IMR-90 (cell line): Measurements from ENCODE around the gene PCED1B. TPM values are rescaled to one million over a fixed set of nuclear protein-coding genes. Genes with fewer than 3 reads are reported as not detected.

Experiments
- ATAC-seq: fragments of 200-7000 bp; cut with Tn5 transposase; 2 replicates; pipeline ENCODE4 v1.9.1; 2020; ENCODE audit warnings: low read depth, mild to moderate bottlenecking, moderate library complexity
- BruUV-seq: library from RNA; stranded (reverse); fragments of 400-500 nt; replicated peaks from 2 replicates; lab custom pipeline; 2021; lab: Mats Ljungman, UMichigan
- CTCF ChIA-PET: fragments of 300-600 bp; formaldehyde crosslinking; extraction: SDS; loops from one replicate; lab custom pipeline; 2021; ENCODE audit warnings: antibody characterized with exemption; lab: Yijun Ruan, JAX
- POLR2A ChIA-PET: fragments of 300-600 bp; sonication (Branson Sonifier 250); formaldehyde crosslinking; loops from one replicate; lab custom pipeline; 2022; ENCODE audit warnings: antibody characterized with exemption; ENCODE audit not compliant: unreplicated experiment; lab: Charles Lee
- DNase-seq: peaks from one replicate; pipeline ENCODE4 v3.0.0; 2013
- H2AFZ ChIP-seq: replicated peaks from 2 replicates; pipeline ENCODE3; 2013; ENCODE audit warnings: low read length, mild to moderate bottlenecking; ENCODE audit not compliant: poor library complexity
- H2AK5ac ChIP-seq: 2 replicates; pipeline ENCODE4 v1.6.1; 2013; ENCODE audit warnings: low read depth, low read length, inconsistent platforms
- H2AK9ac ChIP-seq: replicated peaks from 2 replicates; pipeline ENCODE3; 2013; ENCODE audit warnings: mild to moderate bottlenecking, low read depth, low read length, moderate library complexity; ENCODE audit not compliant: poor library complexity
- H2BK120ac ChIP-seq: 2 replicates; pipeline ENCODE4 v1.6.1; 2013; ENCODE audit warnings: low read depth, low read length, inconsistent platforms
- H2BK15ac ChIP-seq: 3 replicates; pipeline ENCODE4 v1.6.1; 2013; ENCODE audit warnings: low read depth, low read length, inconsistent platforms
- H2BK20ac ChIP-seq: 2 replicates; pipeline ENCODE4 v1.6.1; 2013; ENCODE audit warnings: low read depth, mild to moderate bottlenecking, inconsistent platforms, low read length, moderate library complexity
- H2BK5ac ChIP-seq: 2 replicates; pipeline ENCODE4 v1.6.1; 2013; ENCODE audit warnings: mild to moderate bottlenecking, low read depth, low read length, inconsistent platforms; ENCODE audit not compliant: poor library complexity, severe bottlenecking
- H3K14ac ChIP-seq: replicated peaks from 2 replicates; pipeline ENCODE4 v1.6.1; 2013; ENCODE audit warnings: low read depth, low read length, inconsistent platforms
- H3K18ac ChIP-seq: 2 replicates; pipeline ENCODE4 v1.6.1; 2013; ENCODE audit warnings: low read depth, low read length, control low read depth
- H3K23ac ChIP-seq: 2 replicates; pipeline ENCODE4 v1.6.1; 2013; ENCODE audit warnings: low read depth, low read length, inconsistent platforms
- H3K27ac ChIP-seq: 2 replicates; pipeline ENCODE4 v1.5.1; 2013; ENCODE audit warnings: mild to moderate bottlenecking, control low read depth, low read length; ENCODE audit not compliant: insufficient read depth
- H3K27me3 ChIP-seq: 2 replicates; pipeline ENCODE4 v1.6.1; 2013; ENCODE audit warnings: low read length; ENCODE audit not compliant: control insufficient read depth, insufficient read depth
- H3K36me3 ChIP-seq: 2 replicates; pipeline ENCODE4 v1.6.1; 2013; ENCODE audit warnings: low read length, mixed read lengths; ENCODE audit not compliant: control insufficient read depth, insufficient read depth
- H3K4ac ChIP-seq: 2 replicates; pipeline ENCODE4 v1.6.1; 2013; ENCODE audit warnings: low read depth, low read length, inconsistent platforms
- H3K4me1 ChIP-seq: 2 replicates; pipeline ENCODE4 v1.6.1; 2013; ENCODE audit warnings: low read length, mixed read lengths; ENCODE audit not compliant: control insufficient read depth, insufficient read depth
- H3K4me2 ChIP-seq: 2 replicates; pipeline ENCODE4 v1.6.1; 2013; ENCODE audit warnings: low read depth, mild to moderate bottlenecking, control low read depth, low read length, moderate library complexity
- H3K4me3 ChIP-seq: 2 replicates; pipeline ENCODE4 v1.5.1; 2013; ENCODE audit warnings: low read depth, mild to moderate bottlenecking, control low read depth, low read length, moderate library complexity; ENCODE audit not compliant: insufficient read depth
- H3K56ac ChIP-seq: 2 replicates; pipeline ENCODE4 v1.6.1; 2013; ENCODE audit warnings: low read length, inconsistent platforms; ENCODE audit not compliant: insufficient read depth; ENCODE audit errors: extremely low read depth
- H3K79me1 ChIP-seq, 2 experiments: 2 replicates each; pipeline ENCODE4 v1.6.1; 2013; ENCODE audit warnings: low read length in 2 of 2, inconsistent platforms in 1 of 2, low read depth in 1 of 2
- H3K9ac ChIP-seq: 2 replicates; pipeline ENCODE4 v1.6.1; 2013; ENCODE audit warnings: low read depth, low read length, control low read depth
- H3K9me1 ChIP-seq: 2 replicates; pipeline ENCODE4 v1.6.1; 2013; ENCODE audit warnings: low read length, inconsistent platforms; ENCODE audit not compliant: insufficient read depth
- H3K9me3 ChIP-seq: 2 replicates; pipeline ENCODE4 v1.6.1; 2013; ENCODE audit warnings: low read length; ENCODE audit not compliant: control insufficient read depth, insufficient read depth
- H4K20me1 ChIP-seq: 2 replicates; pipeline ENCODE4 v1.6.1; 2013; ENCODE audit warnings: low read length, inconsistent platforms; ENCODE audit not compliant: insufficient read depth
- H4K5ac ChIP-seq: 2 replicates; pipeline ENCODE4 v1.6.1; 2013; ENCODE audit warnings: mild to moderate bottlenecking, low read depth, low read length, control low read depth
- H4K8ac ChIP-seq, 2 experiments: 2 replicates each; pipeline ENCODE4 v1.6.1; 2013; ENCODE audit warnings: low read depth in 2 of 2, low read length in 2 of 2, control low read depth in 1 of 2, inconsistent platforms in 1 of 2
- H4K91ac ChIP-seq: 2 replicates; pipeline ENCODE4 v1.6.1; 2013; ENCODE audit warnings: low read depth, low read length, inconsistent platforms; ENCODE audit not compliant: insufficient read depth
- BHLHE40 ChIP-seq: fragments of 150-350 bp; IDR thresholded peaks from 2 replicates; pipeline ENCODE4 v1.6.1; 2016; ENCODE audit warnings: mild to moderate bottlenecking, low read depth, low read length
- CEBPB ChIP-seq: IDR thresholded peaks from 2 replicates; pipeline ENCODE4 v1.6.1; 2012; ENCODE audit warnings: low read depth, low read length, improper control_type of control experiment
- CTCF ChIP-seq: conservative IDR thresholded peaks from 2 replicates; pipeline ENCODE4 v1.5.1; 2012; ENCODE audit warnings: mild to moderate bottlenecking, low read depth, low read length, improper control_type of control experiment
- FOS ChIP-seq: fragments of 150-350 bp; IDR thresholded peaks from 2 replicates; pipeline ENCODE4 v1.6.1; 2016; ENCODE audit warnings: low read depth, low read length
- NFE2L2 ChIP-seq: fragments of 150-350 bp; IDR thresholded peaks from 2 replicates; pipeline ENCODE4 v1.6.1; 2016; ENCODE audit warnings: low read depth, mild to moderate bottlenecking, low read length
- POLR2A ChIP-seq: IDR thresholded peaks from 2 replicates; pipeline ENCODE4 v1.6.1; 2012; ENCODE audit warnings: mild to moderate bottlenecking, low read depth, low read length
- RAD21 ChIP-seq: IDR thresholded peaks from 2 replicates; pipeline ENCODE4 v1.6.1; 2012; ENCODE audit warnings: low read length, improper control_type of control experiment
- RCOR1 ChIP-seq: IDR thresholded peaks from 2 replicates; pipeline ENCODE4 v1.6.1; 2012; ENCODE audit warnings: mild to moderate bottlenecking, low read length, improper control_type of control experiment; ENCODE audit not compliant: insufficient replicate concordance
- WGBS, 2 experiments: methylation state at CpG; one replicate each; pipeline versions ENCODE4 v1.1.5 to v1.1.7; 2013; ENCODE audit warnings: missing lambda C conversion rate in 2 of 2; ENCODE audit not compliant: insufficient read length in 1 of 2; ENCODE audit errors: extremely low coverage in 2 of 2; 5-methylcytosine and 5-hydroxymethylcytosine counted together
- dilution Hi-C: fragments of 300-500 bp; cut with HindIII; formaldehyde crosslinking; loops from one replicate; pipeline ENCODE4 v1.14.3; 2018; ENCODE audit warnings: low sequenced_read_pairs; ENCODE audit not compliant: unreplicated experiment
- in situ Hi-C: fragments of 300-500 bp; cut with MboI; formaldehyde crosslinking; loops from 3 replicates; pipeline ENCODE4 v1.14.3; 2019; ENCODE audit warnings: low sequenced_read_pairs, inconsistent platforms, mixed read lengths
- intact Hi-C: fragments of 100-400 bp; cut with micrococcal nuclease; formaldehyde crosslinking; loops from 2 replicates; pipeline ENCODE4 v1.10.0; 2022
- polyA plus RNA-seq, 3 experiments: library from polyadenylated mRNA; depleted of rRNA; stranded (reverse); fragments of >200 nt; gene quantifications; 2 replicates each; pipeline ENCODE4 v1.2.3, GENCODE V29; 2012; ENCODE audit warnings: low replicate concordance in 1 of 3
- total RNA-seq: library from RNA; depleted of rRNA; stranded (reverse); fragments of >200 nt; gene quantifications from 2 replicates; pipeline ENCODE4 v1.2.3, GENCODE V29; 2012
- TF ChIP-seq, protein P1 (sequence below): fragments of 150-350 bp; IDR thresholded peaks from 2 replicates; pipeline ENCODE4 v1.6.1; 2016; ENCODE audit warnings: low read depth, mild to moderate bottlenecking, low read length, moderate library complexity, borderline replicate concordance

The PCED1B gene
- total and polyA plus RNA-seq, 2 of the 4 experiments (the other 2 are of a cell fraction), result 0.36 to 2.6 TPM

DNA sequence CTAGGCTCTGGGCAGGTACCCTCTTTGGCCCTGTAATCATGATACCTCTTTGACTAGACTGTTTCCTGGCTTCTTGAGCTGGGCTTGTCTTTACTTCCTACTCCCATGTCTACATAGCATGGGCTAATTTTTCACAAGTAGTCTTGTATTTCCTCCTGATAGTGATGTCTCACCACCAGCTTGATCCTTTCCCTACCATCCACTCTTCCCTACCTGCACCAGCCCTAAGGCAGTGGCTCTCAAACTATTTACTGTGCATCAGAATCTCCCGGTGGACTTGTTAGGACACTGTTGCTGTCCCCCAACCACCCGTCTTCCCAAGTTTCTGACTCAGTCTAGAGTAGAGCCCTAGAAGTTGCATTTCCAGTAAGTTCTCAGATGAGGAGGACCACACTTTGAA lies 163.0 kb downstream of the PCED1B start:
- Histone ChIP-seq H2BK120ac (no peak overlapping the region), H3K4me2 (no peak overlapping the region), H3K36me3 (no peaks in the 10 kb centered on the region), H2BK20ac (no peak overlapping the region), H2BK15ac (no peak overlapping the region), H4K91ac (no peak overlapping the region), H2BK5ac (no peak overlapping the region), H4K8ac (no peak overlapping the region), H3K27ac (no peak overlapping the region), H3K18ac (no peak overlapping the region), H4K5ac (no peak overlapping the region), H3K9me1 (no peaks in the 10 kb centered on the region), H3K79me1 (no peaks in the 10 kb centered on the region), H3K4me3 (no peak overlapping the region), H3K9ac (no peak overlapping the region), H3K9me3 (no peaks in the 10 kb centered on the region), H2AK9ac (no peak overlapping the region), H2AK5ac (no peak overlapping the region), H3K4ac (no peak overlapping the region), H3K14ac (0 out of 2 replicates have a peak overlapping the region, but pooled peaks have one; percentile 6), H3K4me1 (no peaks in the 10 kb centered on the region; the same call in 1 of the 2 replicates), H3K56ac (no peak overlapping the region), H3K23ac (no peak overlapping the region), H2AFZ (no peak overlapping the region), H3K27me3 (no peaks in the 10 kb centered on the region), H4K20me1 (no peaks in the 10 kb centered on the region)
- in situ Hi-C loops (no loop called here), dilution Hi-C loops (no loop called here), intact Hi-C loops (no loop called here)
- BruUV-seq, result no TSS peak
- POLR2A ChIA-PET, result no interaction called here
- DNase-seq (no peak), ATAC-seq (no peak)
- WGBS, 2 experiments, result 100% methylated on average over 2 of the region's 2 CpGs; no CpG with 5 or more reads in 1 of the 2 experiments
- TF ChIP-seq BHLHE40 (no peak), RCOR1 (no peak), FOS (no peak), NFE2L2 (no peak), POLR2A (no peak), CEBPB (no peak), RAD21 (no peak), CTCF (no peak)
- TF ChIP-seq, protein P1, sequence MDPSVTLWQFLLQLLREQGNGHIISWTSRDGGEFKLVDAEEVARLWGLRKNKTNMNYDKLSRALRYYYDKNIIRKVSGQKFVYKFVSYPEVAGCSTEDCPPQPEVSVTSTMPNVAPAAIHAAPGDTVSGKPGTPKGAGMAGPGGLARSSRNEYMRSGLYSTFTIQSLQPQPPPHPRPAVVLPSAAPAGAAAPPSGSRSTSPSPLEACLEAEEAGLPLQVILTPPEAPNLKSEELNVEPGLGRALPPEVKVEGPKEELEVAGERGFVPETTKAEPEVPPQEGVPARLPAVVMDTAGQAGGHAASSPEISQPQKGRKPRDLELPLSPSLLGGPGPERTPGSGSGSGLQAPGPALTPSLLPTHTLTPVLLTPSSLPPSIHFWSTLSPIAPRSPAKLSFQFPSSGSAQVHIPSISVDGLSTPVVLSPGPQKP, result no peak
- CTCF ChIA-PET, result interaction anchor here (1.1 kb wide), 1 partner anchor 15 kb away, joined by 3 read pairs; no protein-coding TSS in a partner anchor
